HG03432 (cell line): Measurements from ENCODE around the gene SUSD6.
"Not testable (repeated sequence)": the region's sequence is repeated elsewhere in the genome, so short reads cannot be mapped to it uniquely, and the experiment has no call there.

ENCODE experiments used
- ATAC-seq: cut with Tn5 transposase; IDR thresholded peaks from one replicate; pipeline ENCODE4 v1.9.1; 2021; ENCODE audit warnings: mild to moderate bottlenecking, moderate library complexity; ENCODE audit not compliant: unreplicated experiment

SUSD6 gene

GRCh38 chr14:69693145-69693544, 81.7 kb downstream of the SUSD6 start:
- peak; percentile 52 for ATAC-seq

GRCh38 chr14:69693801-69694729, 82.7 kb downstream of the SUSD6 start:
- ATAC-seq = peak; percentile 39

GRCh38 chr14:69694730-69695281, 83.4 kb downstream of the SUSD6 start:
- ATAC-seq = peak; percentile 12

GRCh38 chr14:69695322-69696203, 84.2 kb downstream of the SUSD6 start:
- ATAC-seq = peak; percentile 37

- no peak for ATAC-seq
Measured at GRCh38 chr14:69696204-69696527, 84.8 kb downstream of the SUSD6 start.

GRCh38 chr14:69696633-69697557, 85.5 kb downstream of the SUSD6 start:
- ATAC-seq = no peak

GRCh38 chr14:69698572-69698971, 87.2 kb downstream of the SUSD6 start:
- ATAC-seq = no peak

- not testable (repeated sequence) for ATAC-seq
Measured at GRCh38 chr14:69699243-69699642, 87.8 kb downstream of the SUSD6 start.

GRCh38 chr14:69699748-69700303, 88.4 kb downstream of the SUSD6 start:
- ATAC-seq = no peak

GRCh38 chr14:69700575-69700974, 89.2 kb downstream of the SUSD6 start:
- ATAC-seq = no peak

- ATAC-seq = no peak
Measured at GRCh38 chr14:69701291-69701690, 89.9 kb downstream of the SUSD6 start.

GRCh38 chr14:69701857-69702256, 90.5 kb downstream of the SUSD6 start:
- ATAC-seq = peak; percentile 60

GRCh38 chr14:69703047-69704039, 91.9 kb downstream of the SUSD6 start:
- ATAC-seq = no peak

GRCh38 chr14:69704319-69704718, 92.9 kb downstream of the SUSD6 start:
- no peak for ATAC-seq

- ATAC-seq = no peak
Measured at GRCh38 chr14:69705706-69706105, 94.3 kb downstream of the SUSD6 start.

GRCh38 chr14:69708049-69708448, 96.7 kb downstream of the SUSD6 start:
- no peak for ATAC-seq

- ATAC-seq = no peak
Measured at GRCh38 chr14:69708586-69709560, 97.5 kb downstream of the SUSD6 start.

GRCh38 chr14:69710378-69710777, 99.0 kb downstream of the SUSD6 start:
- ATAC-seq = no peak
